GM23338 (cell line): ENCODE measurements around the gene AGRN.

Experiments
- CTCF ChIP-seq, 2 experiments: fragments of 200-600 bp in 1 of 2; sonication (generic) in 1 of 2; conservative IDR thresholded peaks; 2 replicates each; pipeline versions ENCODE4 v1.5.1 to v1.6.1; 2016 to 2017; ENCODE audit warnings: antibody characterized with exemption in 2 of 2, low read depth in 2 of 2, mild to moderate bottlenecking in 2 of 2, moderate library complexity in 1 of 2
- EZH2 ChIP-seq: fragments of 200-600 bp; sonication (generic); IDR thresholded peaks from one replicate; pipeline ENCODE4 v1.8.0; 2017; ENCODE audit warnings: antibody characterized with exemption, mild to moderate bottlenecking, low read depth; ENCODE audit not compliant: unreplicated experiment
- POLR2AphosphoS5 ChIP-seq: IDR thresholded peaks from 2 replicates; pipeline ENCODE4 v1.6.1; 2016; ENCODE audit warnings: antibody characterized with exemption, low read depth
- REST ChIP-seq: IDR thresholded peaks from one replicate; pipeline ENCODE4 v1.6.1; 2018; ENCODE audit warnings: antibody characterized with exemption; ENCODE audit not compliant: unreplicated experiment

DNA sequence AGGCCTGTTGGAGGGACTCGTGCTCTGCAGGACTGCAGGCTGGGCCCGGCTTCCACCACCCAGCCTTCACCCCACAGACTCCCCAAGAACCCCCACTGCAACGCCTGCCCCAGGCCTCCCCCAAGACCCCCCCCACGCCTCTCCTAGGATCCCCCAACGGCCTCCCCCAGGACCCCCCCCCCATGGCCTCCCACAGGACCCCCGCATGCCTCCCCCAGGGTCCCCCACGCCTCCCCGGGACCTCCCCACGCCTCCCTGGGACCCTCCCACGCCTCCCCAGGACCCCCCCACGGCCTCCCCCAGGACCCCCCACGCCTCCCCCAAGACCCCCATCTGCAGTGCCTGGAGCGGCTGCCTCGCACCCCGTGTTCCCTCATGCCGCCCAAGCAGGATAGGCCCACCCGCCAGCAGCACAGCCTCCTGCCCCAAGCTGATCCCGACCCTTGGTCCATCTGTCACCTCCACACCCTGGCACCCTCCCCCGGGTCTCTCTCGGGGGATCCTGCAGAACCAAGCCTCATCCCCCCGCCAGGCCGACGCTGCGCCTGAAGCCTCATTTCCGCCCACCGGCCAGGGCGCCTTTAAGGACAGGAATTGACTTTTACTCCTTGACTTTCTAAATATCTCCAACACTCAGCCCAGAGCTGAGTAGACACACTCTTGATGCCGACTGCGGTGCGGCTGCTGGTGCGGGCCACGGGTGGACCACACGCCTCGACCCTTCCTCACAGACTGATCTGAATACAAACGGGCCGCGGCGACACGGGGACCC lies 68.3 kb downstream of the AGRN start:
- TF ChIP-seq REST, result no peak
- TF ChIP-seq POLR2AphosphoS5, result no peak
- no peak for TF ChIP-seq CTCF (conservative IDR thresholded peaks at IDR 0.05; ENCODE audit: low read depth in 2 of 2)
- no peak for TF ChIP-seq EZH2
